ENCODE data around the gene RELT.

RELT gene

GRCh38 chr11:73379189-73379880, 3.1 kb downstream of the RELT start:
- DNase-seq: no peak

GRCh38 chr11:73380331-73380730, 4.1 kb downstream of the RELT start:
- DNase-seq: no peak

- DNase-seq: no peak
Measured at GRCh38 chr11:73380897-73381410, 4.8 kb downstream of the RELT start.

- no peak for DNase-seq
Measured at GRCh38 chr11:73381589-73381988, 5.4 kb downstream of the RELT start.

GRCh38 chr11:73382183-73382582, 6.0 kb downstream of the RELT start:
- DNase-seq: no peak

GRCh38 chr11:73382747-73383146, 6.5 kb downstream of the RELT start:
- no peak for DNase-seq

- no peak for DNase-seq
Measured at GRCh38 chr11:73383249-73384124, 7.3 kb downstream of the RELT start.

GRCh38 chr11:73384125-73384441, 7.9 kb downstream of the RELT start:
- DNase-seq: no peak

GRCh38 chr11:73384531-73384871, 8.3 kb downstream of the RELT start:
- DNase-seq: no peak

- DNase-seq: no peak
Measured at GRCh38 chr11:73384872-73385689, 8.9 kb downstream of the RELT start.

GRCh38 chr11:73386016-73386415, 9.8 kb downstream of the RELT start:
- DNase-seq: no peak

GRCh38 chr11:73386546-73386945, 10.3 kb downstream of the RELT start:
- no peak for DNase-seq

- no peak for DNase-seq
Measured at GRCh38 chr11:73387594-73388264, 11.5 kb downstream of the RELT start.

GRCh38 chr11:73388265-73389133, 12.3 kb downstream of the RELT start:
- no peak for DNase-seq

GRCh38 chr11:73389134-73389525, 12.9 kb downstream of the RELT start:
- no peak for DNase-seq

- DNase-seq: no peak
Measured at GRCh38 chr11:73389916-73390315, 13.7 kb downstream of the RELT start.

GRCh38 chr11:73390601-73391565, 14.7 kb downstream of the RELT start:
- DNase-seq: no peak

- DNase-seq: no peak
Measured at GRCh38 chr11:73391665-73392064, 15.5 kb downstream of the RELT start.

- no peak for DNase-seq
Measured at GRCh38 chr11:73392108-73393010, 16.2 kb downstream of the RELT start.

GRCh38 chr11:73393011-73393380, 16.8 kb downstream of the RELT start:
- DNase-seq: no peak
